HCT116 (cell line): ENCODE measurements around the gene GNA15.

Experiments
- CTCF ChIP-seq, 3 experiments: fragments of 200-600 bp in 1 of 3; sonication (generic) in 1 of 3; IDR thresholded peaks in 2 of 3; conservative IDR thresholded peaks in 1 of 3; 2 replicates each; pipeline ENCODE4 v1.5.1; 2012 to 2017; ENCODE audit warnings: low read depth in 2 of 3, low read length in 2 of 3, antibody characterized with exemption in 1 of 3, borderline replicate concordance in 1 of 3, control low read depth in 1 of 3, mild to moderate bottlenecking in 1 of 3, mixed read lengths in 1 of 3, mixed run types in 1 of 3, moderate library complexity in 1 of 3; ENCODE audit not compliant: insufficient read depth in 1 of 3
- EZH2 ChIP-seq: fragments of 200-600 bp; sonication (generic); IDR thresholded peaks from 2 replicates; pipeline ENCODE4 v1.6.1; 2017; ENCODE audit warnings: antibody characterized with exemption, mixed run types
- EZH2phosphoT487 ChIP-seq: fragments of 200-600 bp; IDR thresholded peaks from 2 replicates; pipeline ENCODE4 v1.6.1; 2018; ENCODE audit warnings: antibody characterized with exemption, borderline replicate concordance
- POLR2A ChIP-seq: IDR thresholded peaks from 2 replicates; pipeline ENCODE4 v1.7.0; 2011; ENCODE audit warnings: borderline replicate concordance; ENCODE audit not compliant: insufficient read depth, insufficient read length; ENCODE audit errors: extremely low read depth
- REST ChIP-seq: IDR thresholded peaks from 2 replicates; pipeline ENCODE4 v1.6.1; 2012; ENCODE audit warnings: low read depth
- SIN3A ChIP-seq: IDR thresholded peaks from 2 replicates; pipeline ENCODE4 v1.6.1; 2012; ENCODE audit warnings: low read depth
- TF ChIP-seq, protein P1 (sequence below): IDR thresholded peaks from 2 replicates; pipeline ENCODE4 v1.6.1; 2012

- TF ChIP-seq EZH2 (no peak), CTCF (IDR thresholded peaks at IDR 0.05 in 2 of 3, conservative IDR thresholded peaks at IDR 0.05 in 1 of 3; ENCODE audit: borderline replicate concordance in 1 of 3, insufficient read depth in 1 of 3, low read depth in 2 of 3, low read length in 2 of 3) (no peak), POLR2A (no peak), SIN3A (no peak), EZH2phosphoT487 (no peak), REST (no peak)
- TF ChIP-seq, protein P1, sequence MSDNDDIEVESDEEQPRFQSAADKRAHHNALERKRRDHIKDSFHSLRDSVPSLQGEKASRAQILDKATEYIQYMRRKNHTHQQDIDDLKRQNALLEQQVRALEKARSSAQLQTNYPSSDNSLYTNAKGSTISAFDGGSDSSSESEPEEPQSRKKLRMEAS: no peak
These were observed 44.0 kb downstream of the GNA15 start for GRCh38 chr19:3179739-3180293.
